ENCODE data around the gene CPEB3.

GRCh38 chr10:92240289-92241157 is 50.4 kb downstream of the CPEB3 start:
- TF ChIP-seq EZH2phosphoT487 (IDR thresholded peaks at IDR 0.05; ENCODE audit: borderline replicate concordance, low read depth, low read length) (no peak), CTCF (conservative IDR thresholded peaks at IDR 0.05; ENCODE audit: low read length) (no peak)
